Fibroblast of lung (primary cell): ENCODE data around the gene IPP. TPM values are rescaled to one million over a fixed set of nuclear protein-coding genes. Genes with fewer than 3 reads are reported as not detected.

Experiments used
- DNase-seq, 2 donors: peaks; one replicate each; pipeline versions ENCODE4 v3.0.0 to v3.0.0-alpha.2; 2010; ENCODE audit warnings: low read depth in 2 of 2
- H2AFZ ChIP-seq: 2 replicates; pipeline ENCODE4 v1.5.1; 2012; ENCODE audit warnings: low read length, control low read depth, inconsistent platforms
- H3K27ac ChIP-seq: 2 replicates; pipeline ENCODE4 v1.5.1; 2011; ENCODE audit warnings: low read length, control low read depth; ENCODE audit not compliant: insufficient read depth
- H3K27me3 ChIP-seq: 2 replicates; pipeline ENCODE4 v1.5.1; 2011; ENCODE audit warnings: mild to moderate bottlenecking, low read length; ENCODE audit not compliant: control insufficient read depth, insufficient read depth
- H3K36me3 ChIP-seq: 2 replicates; pipeline ENCODE4 v1.5.1; 2011; ENCODE audit warnings: low read length; ENCODE audit not compliant: control insufficient read depth, insufficient read depth
- H3K4me1 ChIP-seq: 2 replicates; pipeline ENCODE4 v1.5.1; 2011; ENCODE audit warnings: low read length; ENCODE audit not compliant: control insufficient read depth, insufficient read depth; ENCODE audit errors: extremely low read depth
- H3K4me2 ChIP-seq: 2 replicates; pipeline ENCODE4 v1.5.1; 2011; ENCODE audit warnings: low read length, control low read depth; ENCODE audit not compliant: insufficient read depth; ENCODE audit errors: extremely low read depth
- H3K4me3 ChIP-seq, 4 experiments: fragments of 200-600 bp in 1 of 4; sonication (generic) in 1 of 4; replicated peaks in 1 of 4; 2 replicates each; pipeline ENCODE4 v1.5.1; 2011 to 2016; ENCODE audit warnings: low read length in 4 of 4, low read depth in 3 of 4, mild to moderate bottlenecking in 3 of 4, control low read depth in 2 of 4, inconsistent platforms in 1 of 4, mixed read lengths in 1 of 4; ENCODE audit not compliant: insufficient read depth in 1 of 4; ENCODE audit errors: control extremely low read depth in 1 of 4
- H3K79me2 ChIP-seq: 2 replicates; pipeline ENCODE4 v1.5.1; 2012; ENCODE audit warnings: mild to moderate bottlenecking, low read length, inconsistent platforms; ENCODE audit not compliant: control insufficient read depth, insufficient read depth
- H3K9ac ChIP-seq: 2 replicates; pipeline ENCODE4 v1.5.1; 2011; ENCODE audit warnings: mild to moderate bottlenecking, low read length, control low read depth; ENCODE audit not compliant: insufficient read depth
- H3K9me3 ChIP-seq: 2 replicates; pipeline ENCODE4 v1.5.1; 2012; ENCODE audit warnings: low read depth, low read length; ENCODE audit not compliant: control insufficient read depth, insufficient read depth
- H4K20me1 ChIP-seq: 2 replicates; pipeline ENCODE4 v1.5.1; 2011; ENCODE audit warnings: low read length; ENCODE audit not compliant: control insufficient read depth, insufficient read depth; ENCODE audit errors: extremely low read depth
- EZH2 ChIP-seq: IDR thresholded peaks from 2 replicates; pipeline ENCODE4 v1.5.1; 2012; ENCODE audit warnings: low read length, control low read depth, mild to moderate bottlenecking; ENCODE audit errors: missing control alignments
- polyA plus RNA-seq, 2 donors: library from polyadenylated mRNA; depleted of rRNA in 1 of 2; stranded (reverse) in 1 of 2; unstranded in 1 of 2; fragments of >200 nt; gene quantifications; 2 replicates each; pipeline ENCODE4 v1.2.1, GENCODE V29; 2011 to 2012; ENCODE audit warnings: missing spikeins in 1 of 2
- total RNA-seq: library from RNA; depleted of rRNA; stranded (reverse); fragments of >200 nt; gene quantifications from 2 replicates; pipeline ENCODE4 v1.2.1, GENCODE V29; 2014
- TF ChIP-seq, protein P1 (sequence below), 2 donors: IDR thresholded peaks in 1 of 2; conservative IDR thresholded peaks in 1 of 2; 1 replicate in 1 of 2; 2 replicates in 1 of 2; pipeline ENCODE4 v1.5.1; 2011 to 2012; ENCODE audit warnings: low read length in 2 of 2, control low read depth in 1 of 2, inconsistent platforms in 1 of 2, low read depth in 1 of 2, mild to moderate bottlenecking in 1 of 2

The IPP gene
- total and polyA plus RNA-seq, 2 donors (not counting 1 experiment from before 2014, with no cell fraction given): 11.0 to 15.2 TPM

- Histone ChIP-seq H3K27me3 (peaks cover 1% of the 10 kb centered on the region), H3K4me1 (no peaks in the 10 kb centered on the region), H3K27ac (no peak overlapping the region), H3K4me2 (no peak overlapping the region), H3K4me3 (no peak overlapping the region), H3K36me3 (no peaks in the 10 kb centered on the region), H3K9me3 (no peaks in the 10 kb centered on the region), H4K20me1 (no peaks in the 10 kb centered on the region), H2AFZ (no peak overlapping the region), H3K79me2 (no peaks in the 10 kb centered on the region), H3K9ac (no peak overlapping the region)
- TF ChIP-seq, protein P1, sequence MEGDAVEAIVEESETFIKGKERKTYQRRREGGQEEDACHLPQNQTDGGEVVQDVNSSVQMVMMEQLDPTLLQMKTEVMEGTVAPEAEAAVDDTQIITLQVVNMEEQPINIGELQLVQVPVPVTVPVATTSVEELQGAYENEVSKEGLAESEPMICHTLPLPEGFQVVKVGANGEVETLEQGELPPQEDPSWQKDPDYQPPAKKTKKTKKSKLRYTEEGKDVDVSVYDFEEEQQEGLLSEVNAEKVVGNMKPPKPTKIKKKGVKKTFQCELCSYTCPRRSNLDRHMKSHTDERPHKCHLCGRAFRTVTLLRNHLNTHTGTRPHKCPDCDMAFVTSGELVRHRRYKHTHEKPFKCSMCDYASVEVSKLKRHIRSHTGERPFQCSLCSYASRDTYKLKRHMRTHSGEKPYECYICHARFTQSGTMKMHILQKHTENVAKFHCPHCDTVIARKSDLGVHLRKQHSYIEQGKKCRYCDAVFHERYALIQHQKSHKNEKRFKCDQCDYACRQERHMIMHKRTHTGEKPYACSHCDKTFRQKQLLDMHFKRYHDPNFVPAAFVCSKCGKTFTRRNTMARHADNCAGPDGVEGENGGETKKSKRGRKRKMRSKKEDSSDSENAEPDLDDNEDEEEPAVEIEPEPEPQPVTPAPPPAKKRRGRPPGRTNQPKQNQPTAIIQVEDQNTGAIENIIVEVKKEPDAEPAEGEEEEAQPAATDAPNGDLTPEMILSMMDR (conservative IDR thresholded peaks at IDR 0.05 in 1 of 2, IDR thresholded peaks at IDR 0.05 in 1 of 2; ENCODE audit: low read depth in 1 of 2, low read length in 2 of 2): no peak
- TF ChIP-seq EZH2: no peak
- DNase-seq: no peak
Observed at GRCh38 chr1:45787905-45788304, 37.5 kb upstream of the IPP start.

- H4K20me1 ChIP-seq: no peaks in the 10 kb centered on the region
- no peaks in the 10 kb centered on the region for H3K4me1 ChIP-seq
- H2AFZ ChIP-seq: no peak overlapping the region
- H3K27ac ChIP-seq: no peak overlapping the region
- H3K36me3 ChIP-seq: no peaks in the 10 kb centered on the region
- H3K79me2 ChIP-seq: no peaks in the 10 kb centered on the region
- no peak for TF ChIP-seq EZH2
- TF ChIP-seq, protein P1 (conservative IDR thresholded peaks at IDR 0.05 in 1 of 2, IDR thresholded peaks at IDR 0.05 in 1 of 2; ENCODE audit: low read depth in 1 of 2, low read length in 2 of 2): no peak
- DNase-seq: no peak
- no peak overlapping the region for H3K9ac ChIP-seq
- H3K4me2 ChIP-seq: no peak overlapping the region
- peaks cover 5% of the 10 kb centered on the region for H3K27me3 ChIP-seq
- H3K9me3 ChIP-seq: no peaks in the 10 kb centered on the region
- no peak overlapping the region for H3K4me3 ChIP-seq
Observed at GRCh38 chr1:45785583-45785982, 35.1 kb upstream of the IPP start.

DNA sequence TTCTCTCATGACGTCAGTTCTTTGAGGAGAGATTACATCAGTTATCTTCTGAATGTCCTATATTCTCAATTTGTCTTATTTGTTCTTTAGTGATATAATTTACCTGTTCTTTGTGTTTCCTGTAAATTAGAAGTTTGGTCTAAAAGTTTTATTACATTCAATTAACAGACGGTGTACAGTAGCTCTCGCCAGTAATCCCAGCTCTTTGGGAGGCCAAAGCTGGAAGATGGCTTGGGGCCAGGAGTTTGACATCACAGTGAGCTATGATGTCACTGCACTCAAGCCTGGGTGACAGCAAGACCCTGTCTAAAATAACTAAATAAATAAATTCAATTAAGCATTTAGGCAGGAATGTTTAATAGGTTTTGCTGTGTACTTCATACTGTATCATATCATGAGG lies 25.3 kb upstream of the IPP start:
- TF ChIP-seq EZH2: no peak
- TF ChIP-seq, protein P1 (conservative IDR thresholded peaks at IDR 0.05 in 1 of 2, IDR thresholded peaks at IDR 0.05 in 1 of 2; ENCODE audit: low read depth in 1 of 2, low read length in 2 of 2): no peak
- no peaks in the 10 kb centered on the region for H3K27me3 ChIP-seq
- no peaks in the 10 kb centered on the region for H3K9me3 ChIP-seq
- no peak overlapping the region for H3K27ac ChIP-seq
- no peaks in the 10 kb centered on the region for H3K4me1 ChIP-seq
- no peak overlapping the region for H2AFZ ChIP-seq
- H3K36me3 ChIP-seq: no peaks in the 10 kb centered on the region
- H3K79me2 ChIP-seq: no peaks in the 10 kb centered on the region
- DNase-seq: no peak
- H3K4me3 ChIP-seq: no peak overlapping the region
- H3K4me2 ChIP-seq: no peak overlapping the region
- no peaks in the 10 kb centered on the region for H4K20me1 ChIP-seq
- H3K9ac ChIP-seq: no peak overlapping the region
